Neural progenitor cell (in vitro differentiated cells): ENCODE results near the gene RNLS. TPM values are rescaled to one million over a fixed set of nuclear protein-coding genes. Genes with fewer than 3 reads are reported as not detected.

Source experiments
- DNase-seq: peaks from one replicate; pipeline ENCODE4 v3.0.0-alpha.2; 2016; ENCODE audit warnings: low spot score
- H2AFZ ChIP-seq: fragments of 200-600 bp; sonication (generic); replicated peaks from 2 replicates; pipeline ENCODE4 v1.6.1; 2016; ENCODE audit warnings: antibody characterized with exemption
- H3F3A ChIP-seq: fragments of 200-600 bp; sonication (generic); 2 replicates; pipeline ENCODE4 v1.6.1; 2016; ENCODE audit warnings: antibody characterized with exemption, low read depth
- H3K27ac ChIP-seq: fragments of 200-600 bp; sonication (generic); 2 replicates; pipeline ENCODE4 v1.5.1; 2016; ENCODE audit warnings: mild to moderate bottlenecking
- H3K27me3 ChIP-seq: fragments of 200-600 bp; sonication (generic); 2 replicates; pipeline ENCODE4 v1.6.1; 2016; ENCODE audit warnings: mild to moderate bottlenecking, moderate library complexity
- H3K36me3 ChIP-seq: fragments of 200-600 bp; sonication (generic); 2 replicates; pipeline ENCODE4 v1.5.1; 2016
- H3K4me1 ChIP-seq: fragments of 200-600 bp; sonication (generic); 2 replicates; pipeline ENCODE4 v1.6.1; 2016; ENCODE audit warnings: mixed run types
- H3K4me2 ChIP-seq: fragments of 200-600 bp; sonication (generic); 2 replicates; pipeline ENCODE4 v1.6.1; 2016
- H3K4me3 ChIP-seq: fragments of 200-600 bp; sonication (generic); 2 replicates; pipeline ENCODE4 v1.5.1; 2016
- H3K79me2 ChIP-seq: fragments of 200-600 bp; sonication (generic); 2 replicates; pipeline ENCODE4 v1.6.1; 2016; ENCODE audit warnings: low read depth
- H3K9ac ChIP-seq: fragments of 200-600 bp; sonication (generic); 2 replicates; pipeline ENCODE4 v1.6.1; 2016
- H3K9me3 ChIP-seq: fragments of 200-600 bp; sonication (generic); 2 replicates; pipeline ENCODE4 v1.5.1; 2016; ENCODE audit warnings: low read depth
- H4K20me1 ChIP-seq: fragments of 200-600 bp; sonication (generic); 2 replicates; pipeline ENCODE4 v1.6.1; 2016; ENCODE audit warnings: low read depth
- H3K27ac Mint-ChIP-seq: 3 replicates; pipeline ENCODE4 v1.8.0; 2021; ENCODE audit warnings: mixed read lengths
- H3K27me3 Mint-ChIP-seq: 2 replicates; pipeline ENCODE4 v1.8.0; 2022; ENCODE audit warnings: low read depth, mild to moderate bottlenecking, inconsistent platforms, moderate library complexity, mixed read lengths; ENCODE audit not compliant: insufficient read depth
- H3K36me3 Mint-ChIP-seq: 3 replicates; pipeline ENCODE4 v1.8.0; 2021; ENCODE audit warnings: mixed read lengths
- H3K4me1 Mint-ChIP-seq: 3 replicates; pipeline ENCODE4 v1.8.0; 2021; ENCODE audit warnings: mixed read lengths
- H3K4me3 Mint-ChIP-seq: 3 replicates; pipeline ENCODE4 v1.8.0; 2021; ENCODE audit warnings: mild to moderate bottlenecking, moderate library complexity, mixed read lengths
- H3K9me3 Mint-ChIP-seq: 3 replicates; pipeline ENCODE4 v1.8.0; 2020; ENCODE audit warnings: mixed read lengths
- CTCF ChIP-seq: fragments of 200-600 bp; sonication (generic); IDR thresholded peaks from 2 replicates; pipeline ENCODE4 v1.5.1; 2017; ENCODE audit warnings: antibody characterized with exemption, mild to moderate bottlenecking
- EZH2 ChIP-seq: fragments of 200-600 bp; sonication (generic); IDR thresholded peaks from 2 replicates; pipeline ENCODE4 v1.6.1; 2017; ENCODE audit warnings: antibody characterized with exemption, mild to moderate bottlenecking, moderate library complexity
- EZH2phosphoT487 ChIP-seq: fragments of 200-600 bp; sonication (generic); IDR thresholded peaks from 2 replicates; pipeline ENCODE4 v1.6.1; 2017; ENCODE audit warnings: antibody characterized with exemption
- total RNA-seq: library from RNA; depleted of rRNA; stranded (reverse); fragments of >200 nt; gene quantifications from 2 replicates; pipeline ENCODE4 v1.2.3, GENCODE V29; 2015; ENCODE audit warnings: low replicate concordance

Gene RNLS
- total RNA-seq, 1 donor from 2014 or later, result 9.1 TPM

- no peaks in the 10 kb centered on the region for H3K4me1 Mint-ChIP-seq
- Histone ChIP-seq H3K27ac (no peak overlapping the region), H3K4me3 (no peak overlapping the region), H3F3A (no peaks in the 10 kb centered on the region), H2AFZ (no peak overlapping the region), H3K36me3 (no peaks in the 10 kb centered on the region), H3K4me1 (no peaks in the 10 kb centered on the region), H4K20me1 (no peaks in the 10 kb centered on the region), H3K27me3 (no peaks in the 10 kb centered on the region), H3K79me2 (no peaks in the 10 kb centered on the region), H3K4me2 (no peak overlapping the region), H3K9me3 (no peaks in the 10 kb centered on the region), H3K9ac (no peak overlapping the region)
- TF ChIP-seq EZH2 (no peak), EZH2phosphoT487 (no peak), CTCF (no peak)
- no peaks in the 10 kb centered on the region for H3K36me3 Mint-ChIP-seq
- no peaks in the 10 kb centered on the region for H3K27me3 Mint-ChIP-seq
- H3K4me3 Mint-ChIP-seq, result no peak overlapping the region
- H3K9me3 Mint-ChIP-seq, result peaks cover 1% of the 10 kb centered on the region
- DNase-seq, result no peak
- H3K27ac Mint-ChIP-seq, result no peak overlapping the region
Measured at GRCh38 chr10:88313878-88314277, 269.2 kb downstream of the RNLS start.

- no peaks in the 10 kb centered on the region for H3K4me1 ChIP-seq
- no peaks in the 10 kb centered on the region for H3K27me3 ChIP-seq
- H3K9me3 ChIP-seq, result no peaks in the 10 kb centered on the region
- H4K20me1 ChIP-seq, result no peaks in the 10 kb centered on the region
- H3K9ac ChIP-seq, result no peak overlapping the region
- no peaks in the 10 kb centered on the region for H3F3A ChIP-seq
- H3K36me3 Mint-ChIP-seq, result no peaks in the 10 kb centered on the region
- no peak overlapping the region for H3K4me2 ChIP-seq
- H3K4me3 ChIP-seq, result no peak overlapping the region
- no peak overlapping the region for H2AFZ ChIP-seq
- no peak overlapping the region for H3K4me3 Mint-ChIP-seq
- DNase-seq, result no peak
- no peaks in the 10 kb centered on the region for H3K27me3 Mint-ChIP-seq
- H3K27ac ChIP-seq, result no peak overlapping the region
- no peak overlapping the region for H3K27ac Mint-ChIP-seq
- H3K4me1 Mint-ChIP-seq, result no peaks in the 10 kb centered on the region
- no peaks in the 10 kb centered on the region for H3K9me3 Mint-ChIP-seq
- TF ChIP-seq CTCF (no peak), EZH2phosphoT487 (no peak), EZH2 (no peak)
- no peaks in the 10 kb centered on the region for H3K79me2 ChIP-seq
- H3K36me3 ChIP-seq, result no peaks in the 10 kb centered on the region
Measured at GRCh38 chr10:88312855-88313254, 270.3 kb downstream of the RNLS start.

- Histone ChIP-seq H3K27me3 (no peaks in the 10 kb centered on the region), H3K9ac (no peak overlapping the region), H3K4me1 (no peaks in the 10 kb centered on the region), H4K20me1 (no peaks in the 10 kb centered on the region), H3K36me3 (no peaks in the 10 kb centered on the region), H3K4me3 (no peak overlapping the region), H3K4me2 (no peak overlapping the region), H3K9me3 (no peaks in the 10 kb centered on the region), H3K27ac (no peak overlapping the region), H3K79me2 (no peaks in the 10 kb centered on the region), H2AFZ (no peak overlapping the region), H3F3A (no peaks in the 10 kb centered on the region)
- DNase-seq, result no peak
- Mint-ChIP-seq H3K36me3 (no peaks in the 10 kb centered on the region), H3K9me3 (no peaks in the 10 kb centered on the region), H3K27me3 (no peaks in the 10 kb centered on the region), H3K27ac (no peak overlapping the region), H3K4me3 (no peak overlapping the region), H3K4me1 (no peaks in the 10 kb centered on the region)
- TF ChIP-seq EZH2phosphoT487 (no peak), CTCF (no peak), EZH2 (no peak)
Measured at GRCh38 chr10:88311264-88311663, 271.9 kb downstream of the RNLS start.
